ENCODE data around the gene OCA2. TPM values are rescaled to one million over a fixed set of nuclear protein-coding genes. Genes with fewer than 3 reads are reported as not detected.
A peak's percentile ranks its signal among the peaks of the same experiment; 100 is the strongest.

The OCA2 gene
- total RNA-seq, 1 experiment from 2014 or later, result 0.31 TPM

GRCh38 chr15:28107111-28107903 lies 8.2 kb upstream of the OCA2 start:
- Histone ChIP-seq H3K56ac (ENCODE audit: insufficient read length, low read depth, low read length) (no peak overlapping the region), H3K18ac (ENCODE audit: insufficient read length, low read depth, low read length) (no peak overlapping the region), H3K4me1 (ENCODE audit: insufficient read depth, low read length) (no peaks in the 10 kb centered on the region), H3K27me3 (ENCODE audit: insufficient read depth, low read length) (peaks cover 21% of the 10 kb centered on the region; the same call in 1 of the 2 replicates), H3K14ac (ENCODE audit: insufficient read depth, low read length) (0 out of 2 replicates have a peak overlapping the region, but pooled peaks have one; percentile 24), H3K4ac (ENCODE audit: low read depth, low read length) (no peak overlapping the region), H2AFZ (ENCODE audit: low read length) (no peak overlapping the region), H3T11ph (ENCODE audit: low read length) (no peak overlapping the region), H2BK5ac (ENCODE audit: insufficient read length, low read length) (no peak overlapping the region), H2BK12ac (ENCODE audit: insufficient read length, low read depth, low read length) (no peak overlapping the region), H3K27ac (ENCODE audit: insufficient read length, low read depth, low read length) (no peak overlapping the region), H3K9ac (ENCODE audit: extremely low read depth, insufficient read length, low read length) (no peak overlapping the region), H2BK20ac (ENCODE audit: low read depth, low read length, poor library complexity, severe bottlenecking) (no peak overlapping the region), H2AK5ac (ENCODE audit: insufficient read length, low read length) (no peak overlapping the region), H3K79me1 (ENCODE audit: insufficient read depth, low read depth, low read length, poor library complexity, severe bottlenecking) (no peaks in the 10 kb centered on the region), H3K23ac (ENCODE audit: insufficient read length, low read depth, low read length) (no peak overlapping the region), H4K91ac (ENCODE audit: insufficient read length, low read depth, low read length) (no peak overlapping the region), H3K9me3 (ENCODE audit: control insufficient read depth, low read depth, low read length) (no peaks in the 10 kb centered on the region), H4K20me1 (ENCODE audit: control insufficient read depth, insufficient read depth, insufficient read length) (no peaks in the 10 kb centered on the region), H3K23me2 (ENCODE audit: insufficient read length, low read depth, low read length, poor library complexity, severe bottlenecking) (peaks cover 8% of the 10 kb centered on the region), H3K79me2 (ENCODE audit: insufficient read depth, low read length) (no peaks in the 10 kb centered on the region), H2BK15ac (ENCODE audit: low read depth, low read length) (no peak overlapping the region), H3K4me2 (ENCODE audit: insufficient read depth, insufficient read length, low read length) (peak overlapping the region; percentile 77), H4K8ac (replicated peaks; ENCODE audit: insufficient read length, low read depth, low read length) (no peak overlapping the region), H2BK120ac (ENCODE audit: low read depth, low read length, poor library complexity, severe bottlenecking) (no peak overlapping the region), H4K5ac (ENCODE audit: insufficient read length, low read depth, low read length) (no peak overlapping the region)
- H3K27me3 Mint-ChIP-seq (ENCODE audit: low read depth), result peaks cover 54% of the 10 kb centered on the region
- H3K4me1 Mint-ChIP-seq, result peaks cover 8 to 21% of the 10 kb centered on the region in 2 experiments
- peaks cover 11 to 16% (median 12%) of the 10 kb centered on the region in 3 experiments for H3K36me3 Mint-ChIP-seq (ENCODE audit: insufficient read depth in 1 of 3, low read depth in 3 of 3)
- peak; percentile 43 for DNase-seq
- WGBS (ENCODE audit: extremely low coverage, insufficient read length, low lambda C conversion rate), result no CpG with 5 or more reads among the region's 63 CpGs
- H3K4me3 Mint-ChIP-seq, result peak overlapping the region; percentile 74 to 92
- no peak overlapping the region for H3K27ac Mint-ChIP-seq
- peaks cover 0 to 5% of the 10 kb centered on the region in 2 experiments; a peak in 4 of 5 replicates for H3K9me3 Mint-ChIP-seq
- no peak for TF ChIP-seq CTCF (conservative IDR thresholded peaks at IDR 0.05)

Data from H9 (cell line).